Cardiac fibroblast (primary cell): ENCODE measurements around the gene COG5.

Experiments
- DNase-seq, 2 donors: peaks; one replicate each; pipeline versions ENCODE4 v3.0.0 to v3.0.0-alpha.2; 2010; ENCODE audit warnings: low read depth in 2 of 2
- H3K4me3 ChIP-seq, 2 donors: replicated peaks in 1 of 2; 1 replicate in 1 of 2; 2 replicates in 1 of 2; pipeline ENCODE4 v1.5.1; 2011; ENCODE audit warnings: low read depth in 2 of 2, low read length in 2 of 2, mild to moderate bottlenecking in 2 of 2, moderate library complexity in 1 of 2
- TF ChIP-seq, protein P1 (sequence below): IDR thresholded peaks from one replicate; pipeline ENCODE4 v1.5.1; 2011; ENCODE audit warnings: low read depth, mild to moderate bottlenecking, low read length, inconsistent platforms

Gene COG5

GRCh38 chr7:107486041-107486440, 77.7 kb downstream of the COG5 start:
- no peak overlapping the region for H3K4me3 ChIP-seq
- TF ChIP-seq, protein P1, sequence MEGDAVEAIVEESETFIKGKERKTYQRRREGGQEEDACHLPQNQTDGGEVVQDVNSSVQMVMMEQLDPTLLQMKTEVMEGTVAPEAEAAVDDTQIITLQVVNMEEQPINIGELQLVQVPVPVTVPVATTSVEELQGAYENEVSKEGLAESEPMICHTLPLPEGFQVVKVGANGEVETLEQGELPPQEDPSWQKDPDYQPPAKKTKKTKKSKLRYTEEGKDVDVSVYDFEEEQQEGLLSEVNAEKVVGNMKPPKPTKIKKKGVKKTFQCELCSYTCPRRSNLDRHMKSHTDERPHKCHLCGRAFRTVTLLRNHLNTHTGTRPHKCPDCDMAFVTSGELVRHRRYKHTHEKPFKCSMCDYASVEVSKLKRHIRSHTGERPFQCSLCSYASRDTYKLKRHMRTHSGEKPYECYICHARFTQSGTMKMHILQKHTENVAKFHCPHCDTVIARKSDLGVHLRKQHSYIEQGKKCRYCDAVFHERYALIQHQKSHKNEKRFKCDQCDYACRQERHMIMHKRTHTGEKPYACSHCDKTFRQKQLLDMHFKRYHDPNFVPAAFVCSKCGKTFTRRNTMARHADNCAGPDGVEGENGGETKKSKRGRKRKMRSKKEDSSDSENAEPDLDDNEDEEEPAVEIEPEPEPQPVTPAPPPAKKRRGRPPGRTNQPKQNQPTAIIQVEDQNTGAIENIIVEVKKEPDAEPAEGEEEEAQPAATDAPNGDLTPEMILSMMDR: no peak
- no peak for DNase-seq

DNA sequence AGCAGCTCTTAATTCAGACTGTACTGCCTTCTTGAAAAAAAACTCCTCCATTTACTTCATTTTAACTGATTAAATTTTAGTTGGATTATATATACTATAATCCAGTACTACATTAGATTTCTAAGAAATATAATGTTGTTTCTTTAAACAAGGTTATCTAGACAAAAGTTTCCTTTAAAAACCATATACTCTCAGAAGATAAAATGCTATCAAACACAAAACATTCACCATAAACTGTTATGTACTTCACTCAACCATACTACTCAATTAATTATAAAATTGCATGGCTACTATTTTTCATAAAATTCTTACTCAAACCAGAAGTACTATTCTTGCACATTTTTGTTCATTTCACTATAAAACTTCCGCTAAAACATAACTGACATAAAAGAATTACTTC, 81.1 kb downstream of the COG5 start:
- no peak overlapping the region for H3K4me3 ChIP-seq
- no peak for DNase-seq
- TF ChIP-seq, protein P1: no peak

- TF ChIP-seq, protein P1: no peak
- DNase-seq: peak in 1 of 2 donors; percentile 26
- no peak overlapping the region for H3K4me3 ChIP-seq
These were observed 82.8 kb downstream of the COG5 start for GRCh38 chr7:107480932-107481331.

DNA sequence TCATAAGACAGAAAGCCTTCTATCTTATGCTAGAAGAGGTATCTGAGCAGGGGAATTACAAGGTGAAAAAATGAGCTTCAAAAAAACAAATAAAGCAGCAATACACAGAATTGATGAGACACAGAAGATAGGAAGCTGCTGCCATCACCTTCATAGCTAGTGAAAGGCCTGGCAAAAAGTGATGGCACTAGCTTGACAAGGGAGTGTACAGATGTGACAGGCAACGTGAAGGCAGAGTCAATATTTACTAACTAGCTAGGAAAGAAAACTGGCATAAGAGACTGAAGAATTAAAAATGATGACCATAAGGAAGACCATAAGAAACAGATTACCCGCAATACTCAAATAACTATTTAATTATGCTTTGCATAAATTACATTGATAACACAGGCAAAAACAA, 84.4 kb downstream of the COG5 start:
- H3K4me3 ChIP-seq: no peak overlapping the region
- TF ChIP-seq, protein P1: no peak
- no peak for DNase-seq

DNA sequence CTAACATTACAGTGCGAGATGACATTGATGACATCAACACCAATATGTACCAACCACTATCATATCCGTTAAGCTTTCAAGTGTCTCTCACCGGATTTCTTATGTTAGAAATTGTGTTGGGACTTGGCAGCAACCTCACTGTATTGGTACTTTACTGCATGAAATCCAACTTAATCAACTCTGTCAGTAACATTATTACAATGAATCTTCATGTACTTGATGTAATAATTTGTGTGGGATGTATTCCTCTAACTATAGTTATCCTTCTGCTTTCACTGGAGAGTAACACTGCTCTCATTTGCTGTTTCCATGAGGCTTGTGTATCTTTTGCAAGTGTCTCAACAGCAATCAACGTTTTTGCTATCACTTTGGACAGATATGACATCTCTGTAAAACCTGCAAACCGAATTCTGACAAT, 89.6 kb downstream of the COG5 start:
- DNase-seq: no peak
- H3K4me3 ChIP-seq: no peak overlapping the region
- TF ChIP-seq, protein P1: no peak

GRCh38 chr7:107472116-107472515, 91.6 kb downstream of the COG5 start:
- TF ChIP-seq, protein P1: no peak
- DNase-seq: no peak
- no peak overlapping the region for H3K4me3 ChIP-seq
